ENCODE results near the gene ENTREP1. TPM values are rescaled to one million over a fixed set of nuclear protein-coding genes. Genes with fewer than 3 reads are reported as not detected.

ENTREP1 gene
- polyA plus RNA-seq, 2 donors, result 5.7 to 6.4 TPM

- H3K4me1 ChIP-seq (ENCODE audit: control insufficient read depth in 2 of 2, insufficient read depth in 2 of 2, low read length in 1 of 2), result no peaks in the 10 kb centered on the region
- H3K4me3 ChIP-seq (ENCODE audit: low read depth in 1 of 2, low read length in 2 of 2), result no peak overlapping the region
- H3K9me3 ChIP-seq (ENCODE audit: control insufficient read depth in 2 of 2, insufficient read depth in 1 of 2, low read depth in 1 of 2, low read length in 1 of 2), result no peaks in the 10 kb centered on the region
- no peaks in the 10 kb centered on the region for H3K27me3 ChIP-seq (ENCODE audit: control insufficient read depth in 1 of 2, insufficient read depth in 2 of 2, low read length in 2 of 2)
- no peak overlapping the region for H3K27ac ChIP-seq (ENCODE audit: low read depth in 2 of 2, low read length in 1 of 2)
- H3K36me3 ChIP-seq (ENCODE audit: control insufficient read depth in 2 of 2, insufficient read depth in 2 of 2, low read length in 1 of 2), result no peaks in the 10 kb centered on the region
- WGBS, 2 donors, result 81 to 92% methylated on average over 2 of the region's 2 CpGs
Observed at GRCh38 chr9:69333716-69334115, 8.7 kb downstream of the ENTREP1 start.

- Histone ChIP-seq H3K4me3 (ENCODE audit: low read depth in 1 of 2, low read length in 2 of 2) (no peak overlapping the region), H3K9me3 (ENCODE audit: control insufficient read depth in 2 of 2, insufficient read depth in 1 of 2, low read depth in 1 of 2, low read length in 1 of 2) (no peaks in the 10 kb centered on the region), H3K27ac (ENCODE audit: low read depth in 2 of 2, low read length in 1 of 2) (no peak overlapping the region), H3K4me1 (ENCODE audit: control insufficient read depth in 2 of 2, insufficient read depth in 2 of 2, low read length in 1 of 2) (no peaks in the 10 kb centered on the region), H3K36me3 (ENCODE audit: control insufficient read depth in 2 of 2, insufficient read depth in 2 of 2, low read length in 1 of 2) (no peaks in the 10 kb centered on the region), H3K27me3 (ENCODE audit: control insufficient read depth in 1 of 2, insufficient read depth in 2 of 2, low read length in 2 of 2) (no peaks in the 10 kb centered on the region)
Observed at GRCh38 chr9:69334317-69334716, 9.3 kb downstream of the ENTREP1 start.

GRCh38 chr9:69339620-69340019 lies 14.6 kb downstream of the ENTREP1 start:
- Histone ChIP-seq H3K4me1 (ENCODE audit: control insufficient read depth in 2 of 2, insufficient read depth in 2 of 2, low read length in 1 of 2) (peaks cover 0 to 2% of the 10 kb centered on the region in 2 donors), H3K4me3 (ENCODE audit: low read depth in 1 of 2, low read length in 2 of 2) (no peak overlapping the region), H3K27ac (ENCODE audit: low read depth in 2 of 2, low read length in 1 of 2) (no peak overlapping the region), H3K9me3 (ENCODE audit: control insufficient read depth in 2 of 2, insufficient read depth in 1 of 2, low read depth in 1 of 2, low read length in 1 of 2) (no peaks in the 10 kb centered on the region), H3K27me3 (ENCODE audit: control insufficient read depth in 1 of 2, insufficient read depth in 2 of 2, low read length in 2 of 2) (no peaks in the 10 kb centered on the region), H3K36me3 (ENCODE audit: control insufficient read depth in 2 of 2, insufficient read depth in 2 of 2, low read length in 1 of 2) (no peaks in the 10 kb centered on the region)
- 87 to 89% methylated on average over 2 of the region's 2 CpGs for WGBS, 2 donors

DNA sequence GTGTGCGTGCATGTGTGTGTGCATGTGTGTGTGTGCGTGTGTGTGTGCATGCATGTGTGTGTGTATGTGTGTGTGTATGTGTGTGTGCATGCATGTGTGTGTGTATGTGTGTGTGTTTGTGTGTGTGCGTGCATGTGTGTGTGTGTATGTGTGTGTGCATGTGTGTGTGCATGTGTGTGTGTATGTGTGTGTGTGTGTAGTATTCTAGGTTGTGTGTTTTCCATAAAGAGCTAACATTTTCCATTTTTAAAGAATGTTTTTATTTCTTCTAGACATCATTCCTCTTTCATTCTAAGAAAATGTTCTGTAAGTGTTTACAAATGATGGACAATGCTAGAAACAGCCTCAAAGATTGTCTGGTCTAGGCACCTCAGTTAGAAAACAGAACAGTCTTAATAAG lies 15.6 kb downstream of the ENTREP1 start:
- WGBS, 2 donors, result 21 to 62% methylated on average over 3 of the region's 3 CpGs
- H3K36me3 ChIP-seq (ENCODE audit: control insufficient read depth in 2 of 2, insufficient read depth in 2 of 2, low read length in 1 of 2), result no peaks in the 10 kb centered on the region
- no peak overlapping the region for H3K4me3 ChIP-seq (ENCODE audit: low read depth in 1 of 2, low read length in 2 of 2)
- no peaks in the 10 kb centered on the region for H3K9me3 ChIP-seq (ENCODE audit: control insufficient read depth in 2 of 2, insufficient read depth in 1 of 2, low read depth in 1 of 2, low read length in 1 of 2)
- H3K27ac ChIP-seq (ENCODE audit: low read depth in 2 of 2, low read length in 1 of 2), result no peak overlapping the region
- peaks cover 0 to 2% of the 10 kb centered on the region in 2 donors for H3K4me1 ChIP-seq (ENCODE audit: control insufficient read depth in 2 of 2, insufficient read depth in 2 of 2, low read length in 1 of 2)
- H3K27me3 ChIP-seq (ENCODE audit: control insufficient read depth in 1 of 2, insufficient read depth in 2 of 2, low read length in 2 of 2), result no peaks in the 10 kb centered on the region

DNA sequence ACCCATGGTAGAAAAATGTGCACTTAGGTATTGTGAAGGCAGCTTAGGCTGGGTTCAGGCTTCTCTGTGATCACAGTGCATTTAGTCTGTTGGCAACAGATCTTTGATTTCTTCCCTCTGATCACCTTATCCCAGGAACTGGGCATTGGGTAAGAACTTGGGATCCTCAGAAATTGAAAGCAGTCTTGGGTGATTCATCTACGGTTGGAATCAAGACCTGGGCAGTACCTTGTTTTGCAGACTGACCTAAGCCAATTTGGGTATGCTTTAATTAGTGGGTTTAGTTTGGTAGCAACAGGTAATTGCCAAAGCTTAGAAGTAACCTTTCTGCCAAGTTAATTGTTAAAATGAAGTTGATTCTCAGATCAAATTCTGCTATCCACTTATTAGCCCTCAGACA lies 17.8 kb downstream of the ENTREP1 start:
- Histone ChIP-seq H3K36me3 (ENCODE audit: control insufficient read depth in 2 of 2, insufficient read depth in 2 of 2, low read length in 1 of 2) (no peaks in the 10 kb centered on the region), H3K27ac (ENCODE audit: low read depth in 2 of 2, low read length in 1 of 2) (no peak overlapping the region), H3K27me3 (ENCODE audit: control insufficient read depth in 1 of 2, insufficient read depth in 2 of 2, low read length in 2 of 2) (no peaks in the 10 kb centered on the region), H3K4me3 (ENCODE audit: low read depth in 1 of 2, low read length in 2 of 2) (no peak overlapping the region), H3K4me1 (ENCODE audit: control insufficient read depth in 2 of 2, insufficient read depth in 2 of 2, low read length in 1 of 2) (peaks cover 2 to 4% of the 10 kb centered on the region in 2 donors), H3K9me3 (ENCODE audit: control insufficient read depth in 2 of 2, insufficient read depth in 1 of 2, low read depth in 1 of 2, low read length in 1 of 2) (no peaks in the 10 kb centered on the region)
- WGBS, 2 donors, result 46 to 59% methylated on average over 1 of the region's 1 CpG

GRCh38 chr9:69344459-69344858 lies 19.4 kb downstream of the ENTREP1 start:
- Histone ChIP-seq H3K9me3 (ENCODE audit: control insufficient read depth in 2 of 2, insufficient read depth in 1 of 2, low read depth in 1 of 2, low read length in 1 of 2) (no peaks in the 10 kb centered on the region), H3K4me3 (ENCODE audit: low read depth in 1 of 2, low read length in 2 of 2) (no peak overlapping the region), H3K4me1 (ENCODE audit: control insufficient read depth in 2 of 2, insufficient read depth in 2 of 2, low read length in 1 of 2) (peaks cover 2 to 4% of the 10 kb centered on the region in 2 donors), H3K27ac (ENCODE audit: low read depth in 2 of 2, low read length in 1 of 2) (no peak overlapping the region), H3K36me3 (ENCODE audit: control insufficient read depth in 2 of 2, insufficient read depth in 2 of 2, low read length in 1 of 2) (no peaks in the 10 kb centered on the region), H3K27me3 (ENCODE audit: control insufficient read depth in 1 of 2, insufficient read depth in 2 of 2, low read length in 2 of 2) (no peaks in the 10 kb centered on the region)
- 80 to 82% methylated on average over 4 of the region's 4 CpGs for WGBS, 2 donors

- H3K9me3 ChIP-seq (ENCODE audit: control insufficient read depth in 2 of 2, insufficient read depth in 1 of 2, low read depth in 1 of 2, low read length in 1 of 2), result no peaks in the 10 kb centered on the region
- 59 to 64% methylated on average over 6 of the region's 6 CpGs for WGBS, 2 donors
- H3K4me3 ChIP-seq (ENCODE audit: low read depth in 1 of 2, low read length in 2 of 2), result no peak overlapping the region
- no peaks in the 10 kb centered on the region for H3K36me3 ChIP-seq (ENCODE audit: control insufficient read depth in 2 of 2, insufficient read depth in 2 of 2, low read length in 1 of 2)
- H3K4me1 ChIP-seq (ENCODE audit: control insufficient read depth in 2 of 2, insufficient read depth in 2 of 2, low read length in 1 of 2), result peaks cover 0 to 4% of the 10 kb centered on the region in 2 donors
- no peaks in the 10 kb centered on the region for H3K27me3 ChIP-seq (ENCODE audit: control insufficient read depth in 1 of 2, insufficient read depth in 2 of 2, low read length in 2 of 2)
- H3K27ac ChIP-seq (ENCODE audit: low read depth in 2 of 2, low read length in 1 of 2), result no peak overlapping the region
Observed at GRCh38 chr9:69346596-69347390, 21.8 kb downstream of the ENTREP1 start.

DNA sequence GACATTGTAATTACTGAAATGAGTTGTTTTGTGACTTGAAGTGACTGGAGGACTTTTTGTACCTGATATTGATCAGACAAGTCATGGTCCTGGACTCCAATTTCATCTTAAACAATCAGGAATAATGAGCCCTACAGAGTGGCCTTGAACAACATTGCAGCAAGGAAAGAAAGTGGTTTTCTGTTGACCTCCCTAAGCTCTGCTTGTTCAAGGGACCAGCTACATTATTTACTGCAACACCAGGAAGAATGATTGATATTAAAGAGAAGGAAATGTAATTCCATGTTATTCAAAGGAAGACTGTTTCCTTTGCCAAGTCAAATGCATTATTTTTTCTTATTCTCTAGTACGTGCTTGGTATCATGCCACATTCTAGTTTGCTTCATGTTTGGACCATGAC lies 22.6 kb downstream of the ENTREP1 start:
- Histone ChIP-seq H3K27ac (ENCODE audit: low read depth in 2 of 2, low read length in 1 of 2) (no peak overlapping the region), H3K4me1 (ENCODE audit: control insufficient read depth in 2 of 2, insufficient read depth in 2 of 2, low read length in 1 of 2) (peaks cover 0 to 4% of the 10 kb centered on the region in 2 donors), H3K4me3 (ENCODE audit: low read depth in 1 of 2, low read length in 2 of 2) (no peak overlapping the region), H3K27me3 (ENCODE audit: control insufficient read depth in 1 of 2, insufficient read depth in 2 of 2, low read length in 2 of 2) (no peaks in the 10 kb centered on the region), H3K36me3 (ENCODE audit: control insufficient read depth in 2 of 2, insufficient read depth in 2 of 2, low read length in 1 of 2) (no peaks in the 10 kb centered on the region), H3K9me3 (ENCODE audit: control insufficient read depth in 2 of 2, insufficient read depth in 1 of 2, low read depth in 1 of 2, low read length in 1 of 2) (no peaks in the 10 kb centered on the region)
- WGBS, 2 donors, result 37 to 46% methylated on average over 1 of the region's 1 CpG

DNA sequence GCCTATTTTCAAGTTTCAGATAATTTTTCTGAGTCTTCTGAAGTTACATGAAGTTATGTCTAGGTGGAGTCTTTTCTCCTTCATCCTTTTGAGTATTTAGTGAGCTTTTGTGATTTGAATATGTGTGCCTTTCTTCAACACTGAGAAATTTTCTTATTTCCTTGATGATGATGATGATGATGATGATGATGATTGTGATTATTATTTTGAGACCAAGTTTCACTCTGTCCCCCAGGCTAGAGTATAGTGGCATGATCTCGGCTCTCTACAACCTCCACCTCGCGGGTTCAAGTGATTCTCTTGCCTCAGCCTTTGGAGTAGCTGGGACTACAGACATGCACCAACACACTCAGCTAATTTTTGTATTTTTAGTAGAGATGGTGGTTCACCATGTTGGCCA lies 26.2 kb downstream of the ENTREP1 start:
- H3K4me3 ChIP-seq (ENCODE audit: low read depth in 1 of 2, low read length in 2 of 2), result no peak overlapping the region
- no peaks in the 10 kb centered on the region for H3K9me3 ChIP-seq (ENCODE audit: control insufficient read depth in 2 of 2, insufficient read depth in 1 of 2, low read depth in 1 of 2, low read length in 1 of 2)
- H3K27ac ChIP-seq (ENCODE audit: low read depth in 2 of 2, low read length in 1 of 2), result no peak overlapping the region
- 95 to 97% methylated on average over 3 of the region's 3 CpGs for WGBS, 2 donors
- peaks cover 0 to 4% of the 10 kb centered on the region in 2 donors for H3K4me1 ChIP-seq (ENCODE audit: control insufficient read depth in 2 of 2, insufficient read depth in 2 of 2, low read length in 1 of 2)
- no peaks in the 10 kb centered on the region for H3K36me3 ChIP-seq (ENCODE audit: control insufficient read depth in 2 of 2, insufficient read depth in 2 of 2, low read length in 1 of 2)
- no peaks in the 10 kb centered on the region for H3K27me3 ChIP-seq (ENCODE audit: control insufficient read depth in 1 of 2, insufficient read depth in 2 of 2, low read length in 2 of 2)

- Histone ChIP-seq H3K4me3 (ENCODE audit: low read depth in 1 of 2, low read length in 2 of 2) (no peak overlapping the region), H3K9me3 (ENCODE audit: control insufficient read depth in 2 of 2, insufficient read depth in 1 of 2, low read depth in 1 of 2, low read length in 1 of 2) (no peaks in the 10 kb centered on the region), H3K27ac (ENCODE audit: low read depth in 2 of 2, low read length in 1 of 2) (no peak overlapping the region), H3K36me3 (ENCODE audit: control insufficient read depth in 2 of 2, insufficient read depth in 2 of 2, low read length in 1 of 2) (no peaks in the 10 kb centered on the region), H3K4me1 (ENCODE audit: control insufficient read depth in 2 of 2, insufficient read depth in 2 of 2, low read length in 1 of 2) (no peaks in the 10 kb centered on the region), H3K27me3 (ENCODE audit: control insufficient read depth in 1 of 2, insufficient read depth in 2 of 2, low read length in 2 of 2) (no peaks in the 10 kb centered on the region)
- 89 to 94% methylated on average over 1 of the region's 1 CpG for whole genome bisulfite sequencing, 2 donors
Observed at GRCh38 chr9:69355232-69355631, 30.2 kb downstream of the ENTREP1 start.
